8988T (cell line): ENCODE data around the gene MDH1B.
"Not testable (repeated sequence)": the region's sequence is repeated elsewhere in the genome, so short reads cannot be mapped to it uniquely, and the experiment has no call there.

ENCODE experiments used
- DNase-seq: peaks from one replicate; pipeline ENCODE4 v3.0.0; 2011

The MDH1B gene

GRCh38 chr2:206765242-206766056, at the start of gene MDH1B, which contains the start of gene FASTKD2:
MDH1B (minus strand) TSS chr2:206765328; CDS start chr2:206765271, 57 bp downstream.
FASTKD2 (plus strand) TSS chr2:206765606; CDS start chr2:206766694, 1,088 bp downstream.
- DNase-seq: peak; percentile 33

GRCh38 chr2:206814498-206814897, 49.4 kb upstream of the MDH1B start:
- no peak for DNase-seq

GRCh38 chr2:206812471-206812870, 47.3 kb upstream of the MDH1B start:
- not testable (repeated sequence) for DNase-seq

DNA sequence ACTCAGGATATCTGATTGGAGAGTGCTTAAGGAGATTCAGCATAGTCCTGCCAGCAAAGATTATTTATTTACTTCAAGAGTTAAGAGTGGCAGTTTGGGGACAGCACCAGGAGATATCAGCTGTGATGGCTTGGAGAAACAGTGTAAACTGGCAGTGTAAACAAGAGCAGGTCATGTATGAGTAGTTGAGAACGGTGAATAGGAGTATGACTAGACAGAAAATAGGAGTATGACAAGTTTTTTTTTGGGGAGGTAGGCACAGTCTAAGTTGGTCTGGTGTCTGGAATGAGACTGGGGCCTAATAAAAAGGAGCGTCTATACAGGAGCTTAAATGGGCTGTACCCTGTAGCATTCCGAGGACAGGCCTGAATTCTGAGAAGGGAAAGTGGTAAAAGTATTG, 42.5 kb upstream of the MDH1B start:
- not testable (repeated sequence) for DNase-seq

GRCh38 chr2:206805887-206806607, 40.9 kb upstream of the MDH1B start:
- no peak for DNase-seq

GRCh38 chr2:206804326-206804725, 39.2 kb upstream of the MDH1B start:
- DNase-seq: no peak

DNA sequence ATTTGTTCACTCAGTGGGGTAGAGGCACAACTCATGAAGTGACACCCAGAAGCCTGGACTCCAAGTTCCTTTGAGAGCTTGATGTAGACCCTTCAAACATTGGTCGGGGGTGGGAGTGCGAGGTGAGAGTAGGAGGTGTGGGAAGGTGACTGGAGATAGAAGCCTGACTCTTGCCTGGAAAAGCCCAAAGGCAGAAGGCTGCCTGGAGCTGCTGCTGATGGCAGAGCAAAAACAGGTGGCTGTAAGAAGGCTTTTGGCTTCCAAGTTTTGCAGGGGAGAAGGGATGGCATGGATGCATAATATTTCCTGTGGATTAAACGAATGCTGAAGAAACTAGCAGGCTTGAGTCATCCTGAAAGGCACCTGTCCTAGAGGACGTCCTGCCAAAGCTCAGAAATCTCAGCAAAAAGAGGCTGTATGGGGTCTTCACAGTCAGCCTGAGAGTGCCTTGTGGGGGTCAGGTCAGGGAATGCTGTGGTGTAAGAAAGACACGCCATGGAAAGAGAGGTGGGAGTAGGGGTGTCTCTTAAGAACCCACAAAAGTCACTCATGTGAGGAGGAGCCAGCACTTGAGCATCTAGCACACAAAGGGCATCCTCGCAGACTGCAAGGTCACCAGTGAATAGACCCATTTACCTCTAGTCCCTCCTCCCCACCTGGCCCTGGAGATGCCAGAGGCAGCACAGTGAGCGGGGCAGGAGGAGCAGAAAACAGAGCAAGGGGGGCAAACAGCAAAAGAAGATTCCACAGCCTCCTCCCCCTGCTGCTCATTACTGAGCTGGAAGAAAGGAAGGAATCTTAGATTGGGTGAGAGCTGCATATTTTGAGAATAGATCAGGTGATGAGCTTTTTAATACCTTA, 37.8 kb upstream of the MDH1B start:
- no peak for DNase-seq

- DNase-seq: no peak
Measured at GRCh38 chr2:206801418-206802189, 36.5 kb upstream of the MDH1B start.

GRCh38 chr2:206800506-206801417, 35.6 kb upstream of the MDH1B start:
- DNase-seq: no peak

GRCh38 chr2:206799083-206799482, 34.0 kb upstream of the MDH1B start:
- no peak for DNase-seq

DNA sequence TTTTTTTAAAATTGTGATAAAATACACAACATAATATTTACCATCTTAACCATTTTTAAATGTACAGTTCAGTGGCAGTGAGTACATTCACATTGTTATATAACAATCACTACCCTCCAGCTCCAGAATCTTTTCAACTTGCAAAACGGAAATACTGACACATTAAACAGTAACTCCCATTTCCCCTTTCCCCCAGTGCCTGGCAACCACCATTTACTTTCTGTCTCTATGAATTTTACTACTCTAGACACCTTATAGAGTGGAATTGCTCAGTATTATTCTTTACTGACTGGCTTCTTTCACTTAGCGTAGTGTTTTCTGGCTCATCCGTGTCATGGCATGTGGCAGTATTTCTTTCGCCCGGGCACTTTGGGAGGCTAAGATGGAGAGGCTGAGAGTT, 32.9 kb upstream of the MDH1B start:
- DNase-seq: no peak

DNA sequence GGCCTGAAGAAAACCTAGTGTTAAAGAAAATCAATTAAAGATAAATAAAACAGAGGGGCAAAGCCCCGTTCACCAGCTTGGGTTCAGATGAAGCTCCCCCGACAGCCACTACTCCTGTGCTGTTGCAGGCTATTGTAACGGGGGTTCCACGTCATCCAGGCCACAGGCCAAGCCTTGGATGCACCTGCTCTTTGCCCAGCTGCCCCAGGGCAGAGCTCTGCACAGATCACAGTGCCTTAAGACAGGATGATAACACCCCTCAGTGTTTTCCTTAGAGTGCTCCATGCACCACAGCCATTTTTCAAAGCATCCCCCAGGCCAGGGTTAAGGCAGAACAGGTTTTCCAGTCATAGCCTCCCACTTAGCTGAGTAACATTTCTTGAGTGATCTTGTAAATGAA, 32.2 kb upstream of the MDH1B start:
- DNase-seq: no peak

DNA sequence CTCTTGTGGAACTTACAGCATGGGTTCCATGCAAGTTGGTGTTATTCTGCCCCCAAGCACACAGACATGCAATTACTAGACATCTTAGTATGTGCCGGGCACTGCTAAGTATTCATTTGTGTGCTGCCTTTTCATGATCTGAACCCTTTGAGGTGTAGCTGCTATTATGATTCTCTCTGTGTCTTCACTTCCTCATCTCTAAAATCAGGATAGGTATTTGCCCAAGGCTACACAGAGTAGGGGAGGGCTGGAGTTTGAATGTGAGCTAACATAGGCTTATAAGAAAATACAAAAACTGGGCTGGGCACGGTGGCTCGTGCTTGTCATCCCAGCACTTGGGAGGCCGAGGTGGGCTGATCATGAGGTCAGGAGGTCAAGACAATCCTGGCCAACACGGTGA, 27.5 kb upstream of the MDH1B start:
- DNase-seq: no peak

DNA sequence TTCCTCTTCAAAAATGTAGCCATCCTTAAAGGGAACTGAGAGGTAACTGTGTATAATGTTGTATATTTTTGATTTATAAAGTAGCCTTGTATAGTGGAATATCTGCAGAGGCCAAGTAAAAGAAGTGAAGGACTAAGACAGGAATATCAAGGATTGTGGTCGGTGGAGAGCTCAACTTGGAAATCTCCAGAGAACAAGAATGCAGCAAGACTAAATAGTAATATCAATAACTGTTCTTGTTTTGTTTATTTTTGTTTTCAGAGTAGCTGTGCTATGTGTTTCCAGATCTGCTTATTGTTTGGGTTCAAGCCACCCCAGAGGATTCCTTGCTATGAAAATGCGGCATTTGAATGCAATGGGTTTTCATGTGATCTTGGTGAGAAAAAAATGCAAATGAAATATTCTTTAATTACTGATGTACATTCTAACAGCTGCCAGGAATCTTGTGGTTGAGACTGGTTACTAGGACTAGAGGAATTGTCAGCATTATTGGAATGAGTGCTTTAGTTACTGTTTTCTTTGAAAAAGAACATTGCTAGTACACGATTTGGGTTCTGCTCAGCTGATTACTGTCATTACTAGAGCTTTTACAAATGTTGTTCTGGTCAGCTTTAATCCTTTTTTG, 25.3 kb upstream of the MDH1B start:
- no peak for DNase-seq

- no peak for DNase-seq
Measured at GRCh38 chr2:206784559-206785353, 19.6 kb upstream of the MDH1B start.

DNA sequence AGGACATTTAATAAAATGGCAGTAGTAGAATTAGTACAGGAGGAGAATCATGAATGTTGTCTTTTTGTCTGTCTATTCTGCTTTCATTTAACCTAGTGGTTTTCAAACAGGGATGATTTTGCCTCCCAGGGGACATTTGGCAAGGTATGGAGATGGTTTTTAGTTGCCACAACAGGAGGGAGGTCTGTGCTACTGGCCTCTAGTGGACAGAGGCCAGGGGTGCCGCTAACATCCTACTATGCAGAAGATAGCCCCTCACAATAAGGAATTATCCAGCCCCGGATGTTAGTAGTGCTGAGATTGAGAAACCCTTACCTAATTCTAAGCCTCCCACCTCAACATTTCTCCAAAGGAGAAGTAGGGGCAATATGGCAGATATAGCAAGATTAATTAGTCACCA, 18.6 kb upstream of the MDH1B start:
- no peak for DNase-seq

GRCh38 chr2:206780671-206781070, 15.5 kb upstream of the MDH1B start:
- DNase-seq: no peak

DNA sequence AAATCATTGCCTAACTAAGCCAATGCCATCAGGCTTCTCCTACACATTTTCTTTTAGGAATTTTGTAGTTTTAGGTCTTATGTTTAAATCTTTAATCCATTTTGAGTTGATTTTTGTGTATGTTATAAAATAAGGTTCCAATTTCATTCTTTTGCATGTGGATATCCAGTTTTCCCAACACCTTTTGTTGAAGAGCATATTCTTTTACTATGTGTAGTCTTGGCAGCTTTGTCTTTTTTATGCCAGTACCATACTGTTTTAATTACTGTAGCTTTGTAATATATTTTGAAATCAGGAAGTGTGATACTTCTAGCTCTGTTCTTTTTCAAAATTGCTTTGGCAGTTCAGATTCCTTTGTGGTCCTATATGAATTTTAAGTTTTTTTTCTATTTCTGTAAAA, 11.3 kb upstream of the MDH1B start:
- DNase-seq: no peak

GRCh38 chr2:206774871-206775270, 9.7 kb upstream of the MDH1B start:
- DNase-seq: no peak
